OCI-LY1 (cell line): ENCODE results near the gene FRMD1.

Experiments
- H2AFZ ChIP-seq: fragments of 200-600 bp; sonication (generic), shearing (Covaris generic); 2 replicates; pipeline ENCODE4 v1.6.0; 2014; ENCODE audit warnings: antibody characterized with exemption, mild to moderate bottlenecking, low read length
- H3F3A ChIP-seq: fragments of 200-600 bp; sonication (generic), shearing (Covaris generic); 2 replicates; pipeline ENCODE4 v1.6.0; 2014; ENCODE audit warnings: mild to moderate bottlenecking, antibody characterized with exemption, low read length, moderate library complexity; ENCODE audit not compliant: insufficient read depth
- H3K27ac ChIP-seq: fragments of 200-600 bp; sonication (generic); 2 replicates; pipeline ENCODE4 v1.5.1; 2014; ENCODE audit warnings: low read length, mixed run types, mild to moderate bottlenecking, low read depth; ENCODE audit not compliant: poor library complexity, severe bottlenecking
- H3K27me3 ChIP-seq: fragments of 200-600 bp; sonication (generic); 2 replicates; pipeline ENCODE4 v1.6.0; 2014; ENCODE audit warnings: antibody characterized with exemption, mild to moderate bottlenecking, low read length, moderate library complexity; ENCODE audit not compliant: insufficient read depth
- H3K36me3 ChIP-seq: fragments of 200-600 bp; sonication (generic); 2 replicates; pipeline ENCODE4 v1.6.1; 2014; ENCODE audit warnings: mild to moderate bottlenecking, antibody characterized with exemption, low read length, moderate library complexity, mixed read lengths; ENCODE audit not compliant: insufficient read depth
- H3K4me1 ChIP-seq: fragments of 200-600 bp; sonication (generic); 2 replicates; pipeline ENCODE4 v1.5.1; 2014; ENCODE audit warnings: mild to moderate bottlenecking, low read length, moderate library complexity; ENCODE audit not compliant: insufficient read depth, severe bottlenecking
- H3K4me2 ChIP-seq: fragments of 200-600 bp; sonication (generic), shearing (Covaris generic); 2 replicates; pipeline ENCODE4 v1.6.1; 2014; ENCODE audit warnings: low read length
- H3K4me3 ChIP-seq: fragments of 200-600 bp; sonication (generic); 2 replicates; pipeline ENCODE4 v1.5.1; 2014; ENCODE audit warnings: low read length, low read depth, mild to moderate bottlenecking, mixed read lengths; ENCODE audit not compliant: poor library complexity, severe bottlenecking
- H3K79me2 ChIP-seq: fragments of 200-600 bp; shearing (Covaris generic); 2 replicates; pipeline ENCODE4 v1.6.1; 2016; ENCODE audit warnings: mixed run types, low read length, mixed read lengths; ENCODE audit not compliant: insufficient read depth
- H3K9ac ChIP-seq: fragments of 200-600 bp; sonication (generic), shearing (Covaris generic); 2 replicates; pipeline ENCODE4 v1.6.1; 2014; ENCODE audit warnings: mild to moderate bottlenecking, low read length, mixed read lengths
- H3K9me2 ChIP-seq: fragments of 200-600 bp; sonication (generic), shearing (Covaris generic); 2 replicates; pipeline ENCODE4 v1.6.1; 2014; ENCODE audit warnings: low read depth, mild to moderate bottlenecking, low read length, mixed read lengths
- H3K9me3 ChIP-seq: fragments of 200-600 bp; shearing (Covaris generic); 2 replicates; pipeline ENCODE4 v1.6.1; 2014; ENCODE audit warnings: low read length, mixed read lengths
- H4K20me1 ChIP-seq: fragments of 200-600 bp; sonication (generic), shearing (Covaris generic); 2 replicates; pipeline ENCODE4 v1.6.0; 2016; ENCODE audit warnings: mild to moderate bottlenecking, low read length; ENCODE audit not compliant: insufficient read depth
- CTCF ChIP-seq: fragments of 200-600 bp; sonication (generic), shearing (Covaris generic); IDR thresholded peaks from 2 replicates; pipeline ENCODE4 v1.5.1; 2017; ENCODE audit warnings: mild to moderate bottlenecking, antibody characterized with exemption, low read length, moderate library complexity, mixed read lengths
- EZH2 ChIP-seq: fragments of 200-600 bp; sonication (generic), shearing (Covaris generic); IDR thresholded peaks from 2 replicates; pipeline ENCODE4 v1.8.0; 2017; ENCODE audit warnings: borderline replicate concordance, mixed run types, mild to moderate bottlenecking, antibody characterized with exemption, low read length, moderate library complexity, mixed read lengths

Gene FRMD1

GRCh38 chr6:168075787-168076202 is 3.2 kb downstream of the FRMD1 start:
- Histone ChIP-seq H2AFZ (no peak overlapping the region), H3K4me3 (no peak overlapping the region), H3K9me3 (no peaks in the 10 kb centered on the region), H3K9ac (no peak overlapping the region), H3K9me2 (no peaks in the 10 kb centered on the region), H3K27ac (no peak overlapping the region), H3K27me3 (no peaks in the 10 kb centered on the region; the same call in 1 of the 2 replicates), H4K20me1 (no peaks in the 10 kb centered on the region), H3K79me2 (no peaks in the 10 kb centered on the region), H3K36me3 (no peaks in the 10 kb centered on the region), H3K4me1 (no peaks in the 10 kb centered on the region), H3F3A (no peaks in the 10 kb centered on the region), H3K4me2 (no peak overlapping the region)
- TF ChIP-seq EZH2: no peak
- no peak for TF ChIP-seq CTCF

- H3K4me2 ChIP-seq: no peak overlapping the region
- H3K79me2 ChIP-seq: no peaks in the 10 kb centered on the region
- H3K9ac ChIP-seq: no peak overlapping the region
- H2AFZ ChIP-seq: no peak overlapping the region
- no peaks in the 10 kb centered on the region for H3F3A ChIP-seq
- no peaks in the 10 kb centered on the region; the same call in 1 of the 2 replicates for H3K27me3 ChIP-seq
- no peaks in the 10 kb centered on the region for H3K9me3 ChIP-seq
- no peaks in the 10 kb centered on the region for H3K4me1 ChIP-seq
- H3K27ac ChIP-seq: no peak overlapping the region
- no peaks in the 10 kb centered on the region for H3K36me3 ChIP-seq
- no peak overlapping the region for H3K4me3 ChIP-seq
- no peak for TF ChIP-seq CTCF
- TF ChIP-seq EZH2: no peak
- no peaks in the 10 kb centered on the region for H4K20me1 ChIP-seq
- H3K9me2 ChIP-seq: no peaks in the 10 kb centered on the region
Measured at GRCh38 chr6:168075216-168075615, 3.8 kb downstream of the FRMD1 start.

- TF ChIP-seq CTCF: no peak
Measured at GRCh38 chr6:168073937-168074730, 4.9 kb downstream of the FRMD1 start.

More at GRCh38 chr6:168073937-168074730, 4.9 kb downstream of the FRMD1 start:
- Histone ChIP-seq H4K20me1 (no peaks in the 10 kb centered on the region), H3K79me2 (no peaks in the 10 kb centered on the region), H3K4me2 (no peak overlapping the region), H3K9ac (no peak overlapping the region), H3K9me2 (no peaks in the 10 kb centered on the region), H3K27me3 (no peaks in the 10 kb centered on the region; the same call in 1 of the 2 replicates), H3K27ac (no peak overlapping the region), H3K4me3 (no peak overlapping the region), H3K4me1 (no peaks in the 10 kb centered on the region), H3K36me3 (no peaks in the 10 kb centered on the region), H2AFZ (no peak overlapping the region), H3K9me3 (no peaks in the 10 kb centered on the region), H3F3A (no peaks in the 10 kb centered on the region)
